ENCODE results near the gene SLMAP.

Gene SLMAP

DNA sequence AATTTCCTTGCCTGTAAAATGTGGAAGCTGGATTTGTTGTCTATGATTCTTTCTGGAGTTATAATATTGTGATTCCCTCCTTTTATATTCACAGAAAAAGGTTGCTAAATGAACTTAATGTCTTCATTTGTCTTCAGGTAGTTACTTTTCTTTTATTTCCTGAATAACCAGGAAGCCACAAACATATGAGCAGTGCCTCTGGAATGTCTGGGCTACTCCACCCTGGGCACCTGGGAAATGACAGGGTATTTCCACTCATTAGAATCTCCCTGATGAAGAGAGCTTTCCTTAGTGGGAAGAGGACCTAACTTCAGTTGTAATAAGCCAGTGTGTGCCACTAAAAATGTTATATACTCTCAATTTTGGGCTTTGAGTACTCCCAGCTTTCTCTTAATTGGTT is 3.8 kb upstream of the SLMAP start:
- DNase-seq = no peak

DNA sequence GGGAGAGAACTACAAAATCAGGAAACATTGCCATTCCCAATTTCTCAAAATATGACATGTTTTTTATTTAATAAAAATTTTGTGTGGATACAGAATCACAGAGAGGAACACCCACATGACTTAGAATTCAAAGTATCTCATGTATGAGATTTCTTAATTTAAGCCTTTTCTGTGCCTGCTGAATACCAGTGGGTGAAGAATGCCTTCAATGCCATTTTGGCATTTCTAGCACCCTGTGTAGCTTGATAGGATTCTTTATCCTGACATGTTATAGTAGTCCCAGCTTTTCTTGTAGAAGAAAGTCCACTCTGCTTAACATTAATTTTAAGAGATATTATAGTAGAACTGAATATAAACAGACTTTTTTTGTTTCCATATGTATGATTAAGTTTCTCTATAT is 3.1 kb upstream of the SLMAP start:
- DNase-seq = no peak

DNA sequence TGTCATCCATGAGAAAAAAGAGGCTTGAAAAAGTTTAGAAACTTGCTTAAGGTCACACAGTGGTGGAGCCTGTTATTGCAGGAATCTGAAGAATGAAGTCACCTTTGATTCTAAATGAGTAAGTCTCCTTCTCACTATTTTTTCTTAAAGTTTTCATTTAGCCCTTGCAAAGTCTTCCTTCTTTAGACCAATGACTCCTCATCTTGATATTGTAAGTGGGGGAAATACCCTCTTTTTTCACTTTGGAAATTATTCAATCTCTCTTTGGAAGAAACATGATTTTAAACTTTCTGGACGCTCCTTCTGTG is 787 bp upstream of the SLMAP start:
- no peak for DNase-seq

DNA sequence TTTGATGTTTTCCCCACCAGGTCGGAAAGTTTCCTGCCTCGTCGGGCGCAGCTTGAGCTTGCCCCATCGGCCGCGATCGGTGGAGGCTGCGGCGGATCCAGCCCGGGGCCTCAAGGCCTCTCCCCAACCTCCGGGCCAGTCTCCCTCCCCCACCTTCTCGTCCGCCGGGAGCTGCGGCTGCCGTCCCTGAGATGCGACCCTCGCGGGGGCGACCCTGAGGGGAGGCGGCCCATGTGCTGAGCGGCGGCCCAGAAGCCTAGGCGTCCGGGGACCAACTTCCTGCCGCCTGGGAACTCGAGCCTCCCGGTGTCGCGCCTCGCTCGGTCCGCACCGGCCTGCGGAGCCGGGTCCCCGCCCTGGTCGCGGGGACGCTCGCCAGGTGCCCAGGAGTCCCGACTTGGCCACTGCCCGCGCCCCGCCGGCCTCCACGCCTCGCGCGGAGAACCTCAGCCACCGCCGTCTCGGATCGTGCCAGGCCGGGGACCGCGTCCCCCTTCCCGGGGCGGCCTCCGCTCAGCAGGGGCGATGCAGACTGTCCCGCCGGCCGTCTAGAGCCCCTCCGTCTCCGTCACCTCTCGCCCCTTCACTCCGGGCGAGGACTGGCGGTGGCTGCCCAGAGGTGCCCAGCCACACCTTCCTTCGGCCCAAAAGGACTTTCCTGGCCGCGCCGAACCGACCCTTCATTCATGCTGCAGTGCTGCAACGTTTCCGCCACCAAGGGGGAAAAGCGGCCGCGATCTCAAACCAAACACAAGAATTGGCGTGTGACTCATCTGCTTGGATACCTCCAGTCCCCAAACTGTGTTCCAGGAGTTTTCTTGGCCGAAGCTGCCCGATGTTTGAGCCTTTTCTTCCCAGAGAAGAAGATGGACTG is 656 bp downstream of the SLMAP start:
- DNase-seq = peak; percentile 46 to 50

DNA sequence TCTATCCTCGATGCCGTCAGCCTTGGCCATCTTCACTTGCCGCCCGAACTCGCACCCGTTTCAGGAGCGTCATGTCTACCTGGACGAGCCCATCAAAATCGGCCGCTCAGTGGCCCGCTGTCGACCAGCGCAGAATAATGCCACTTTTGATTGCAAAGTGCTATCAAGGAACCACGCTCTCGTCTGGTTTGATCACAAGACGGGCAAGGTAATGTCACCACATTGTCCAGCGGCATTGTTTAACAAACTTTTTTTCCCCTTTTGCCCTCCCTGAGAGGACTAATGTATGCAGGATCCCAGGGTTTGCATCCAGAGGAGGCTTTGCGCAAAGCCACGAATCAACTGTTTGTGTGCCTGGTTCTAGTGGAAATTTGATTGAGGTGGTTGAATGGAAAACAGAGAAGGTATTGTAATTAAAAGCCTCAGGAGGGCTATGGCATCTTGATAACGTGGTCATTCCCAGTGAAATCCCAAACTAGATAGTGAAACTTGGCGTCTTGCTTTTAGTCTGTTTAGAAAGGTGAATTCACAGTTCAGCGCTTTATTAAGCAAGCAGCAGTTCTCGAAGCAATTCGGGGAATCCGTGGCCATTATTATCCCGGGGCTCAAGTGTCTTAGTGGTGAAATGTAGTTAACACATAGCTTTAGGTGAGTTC is 1.7 kb downstream of the SLMAP start:
- DNase-seq = no peak

DNA sequence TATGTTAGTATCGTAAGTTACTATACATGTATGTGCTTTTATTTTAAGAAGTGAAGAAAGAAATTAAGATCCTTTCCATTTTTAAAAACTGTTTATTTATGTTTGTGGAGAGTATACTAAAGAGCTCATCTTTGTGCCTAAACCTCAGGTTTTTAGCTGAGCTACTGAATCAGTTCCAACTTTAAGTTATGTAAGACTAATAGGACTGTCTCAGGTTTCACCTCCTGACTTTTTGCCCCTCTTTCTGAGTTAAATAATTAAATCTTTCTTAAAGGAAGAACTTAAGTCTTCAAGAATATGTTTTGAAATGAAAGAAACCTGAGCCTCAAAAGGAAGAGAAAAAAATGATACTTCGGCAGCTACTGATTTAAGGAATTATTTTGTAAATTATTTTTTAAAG is 2.6 kb downstream of the SLMAP start:
- no peak for DNase-seq

DNA sequence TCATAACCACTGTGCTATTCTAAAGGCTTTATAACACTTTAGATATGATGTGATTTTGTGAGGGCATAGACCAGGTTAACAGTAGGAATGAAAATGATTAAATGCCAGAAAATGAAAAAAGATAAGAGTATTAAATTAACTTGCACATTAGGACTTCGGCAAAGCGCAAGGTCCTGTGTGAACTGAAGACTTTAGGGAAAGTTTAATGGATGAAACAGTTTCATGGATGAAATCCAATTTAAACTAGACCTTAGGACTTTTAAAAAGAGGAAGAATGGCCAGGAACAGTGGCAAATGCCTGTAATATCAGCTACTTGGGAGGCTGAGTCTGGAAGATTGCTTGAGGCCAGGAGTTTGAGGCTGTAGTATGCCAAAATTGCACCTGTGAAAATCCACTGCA is 8.7 kb downstream of the SLMAP start:
- no peak for DNase-seq

DNA sequence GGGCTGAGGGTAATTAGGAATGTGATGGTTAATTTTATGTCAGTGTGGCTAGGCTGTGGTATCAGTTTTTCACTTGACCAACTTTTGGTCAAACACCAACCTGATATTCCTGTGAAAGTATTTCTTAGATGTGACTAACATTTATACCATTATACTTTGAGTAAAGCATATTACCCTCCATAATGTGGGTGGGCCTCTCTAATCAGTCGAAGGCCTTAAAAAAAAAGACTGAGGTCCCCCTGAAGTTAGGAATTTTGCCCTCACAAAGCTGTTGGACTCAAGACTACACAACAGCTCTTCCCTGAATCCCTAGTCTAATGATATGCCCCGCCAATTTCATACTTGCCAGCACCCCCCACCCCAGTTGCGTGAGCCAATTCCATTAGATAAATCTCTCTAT is 12.5 kb downstream of the SLMAP start:
- DNase-seq = no peak

DNA sequence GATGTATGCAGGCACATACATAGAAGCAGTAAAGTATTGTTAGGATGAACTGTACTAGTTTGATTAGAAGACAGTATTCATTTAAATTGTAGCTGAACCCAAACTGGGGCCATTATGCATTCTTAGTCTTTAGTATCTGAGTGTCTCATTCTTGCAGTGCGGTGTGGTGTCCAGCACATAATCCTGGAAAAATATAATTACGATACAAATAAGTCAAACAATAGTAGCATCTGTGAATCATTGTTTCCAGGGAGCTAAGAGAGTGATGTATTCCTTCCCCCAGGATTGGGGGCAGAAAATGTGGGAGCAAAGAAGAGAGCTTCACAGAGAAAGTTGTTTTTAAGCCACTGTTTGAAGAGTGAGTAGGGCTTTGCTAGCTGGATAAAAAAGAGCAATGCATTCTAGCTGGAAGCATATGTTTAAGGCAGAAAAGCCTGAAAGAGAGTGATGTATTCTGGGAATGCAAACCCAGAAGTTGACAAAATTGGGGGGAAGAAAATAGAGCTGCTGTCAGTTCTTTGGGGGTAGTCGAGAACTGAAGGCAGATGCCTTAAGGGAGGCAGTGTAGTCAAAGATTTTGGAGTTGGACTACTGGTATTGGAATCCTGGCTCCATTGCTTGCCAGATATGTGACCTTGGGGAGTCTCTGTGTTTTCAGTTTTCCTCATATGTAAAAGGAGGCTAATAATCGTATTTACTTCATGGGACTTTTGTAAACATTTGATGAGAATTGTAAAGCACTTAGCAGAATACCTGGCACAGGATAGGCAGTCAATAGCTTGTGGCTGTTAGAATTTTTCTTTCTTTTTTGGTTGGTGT is 14.1 kb downstream of the SLMAP start:
- no peak for DNase-seq

GRCh38 chr3:57772251-57772650 is 16.1 kb downstream of the SLMAP start:
- no peak for DNase-seq

DNA sequence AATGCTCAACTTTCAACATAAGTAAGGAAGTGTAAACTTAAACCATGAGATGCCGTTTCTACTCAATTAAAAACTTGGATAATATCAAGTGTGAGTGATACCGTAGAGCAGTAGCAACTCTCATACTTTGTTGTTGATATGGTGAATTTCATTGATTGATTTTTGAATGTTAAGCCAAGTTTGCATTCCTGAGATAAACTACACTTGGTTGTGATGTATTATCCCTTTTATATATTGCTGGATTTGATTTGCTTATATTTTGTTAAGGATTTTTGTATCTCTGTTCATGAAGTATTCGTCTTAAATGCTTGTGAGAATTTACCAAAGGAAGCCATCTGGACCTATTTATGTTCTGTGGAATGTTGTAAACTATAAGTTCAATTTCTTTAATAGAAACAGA is 21.7 kb downstream of the SLMAP start:
- DNase-seq = no peak

DNA sequence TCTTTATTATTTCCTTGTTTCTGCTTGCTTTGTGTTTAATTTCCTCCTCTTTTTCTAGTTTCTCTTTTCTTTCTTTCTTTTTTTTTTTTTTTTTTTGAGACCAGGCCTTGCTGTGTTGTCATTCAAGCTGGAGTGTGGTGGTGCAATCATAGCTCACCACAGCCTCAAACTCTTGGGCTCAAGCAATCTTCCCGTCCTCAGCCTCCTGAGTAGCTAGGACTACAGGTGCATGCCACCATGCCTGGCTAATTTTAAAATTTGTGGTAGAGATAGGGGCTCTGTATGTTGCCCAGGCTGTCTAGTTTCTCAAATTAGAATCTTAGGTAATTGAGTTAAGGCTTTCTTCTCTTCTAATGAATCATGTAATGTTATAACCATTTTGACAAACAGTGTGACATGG is 22.4 kb downstream of the SLMAP start:
- no peak for DNase-seq

DNA sequence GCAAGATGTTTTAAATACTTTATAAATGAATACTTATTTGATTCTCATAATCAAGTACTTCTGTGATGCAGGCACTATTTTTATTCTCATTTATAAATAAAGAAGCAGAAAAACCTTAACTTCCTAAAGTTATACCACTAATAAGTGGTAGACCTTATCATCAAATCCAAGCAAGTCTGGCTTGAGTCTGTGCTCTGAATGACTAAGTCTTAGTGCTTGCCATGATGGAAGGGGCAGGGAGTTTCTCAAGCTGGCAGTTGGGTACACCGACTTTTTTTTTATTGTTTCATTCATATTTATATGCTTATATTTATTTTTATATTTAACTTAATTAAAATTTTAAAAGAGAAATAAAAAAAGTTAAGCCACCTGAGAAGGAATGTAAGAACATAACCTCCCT is 23.6 kb downstream of the SLMAP start:
- no peak for DNase-seq

GRCh38 chr3:57783186-57784088 is 27.3 kb downstream of the SLMAP start:
- DNase-seq = no peak

- DNase-seq = no peak
Observed at GRCh38 chr3:57784089-57784735, 28.1 kb downstream of the SLMAP start.

DNA sequence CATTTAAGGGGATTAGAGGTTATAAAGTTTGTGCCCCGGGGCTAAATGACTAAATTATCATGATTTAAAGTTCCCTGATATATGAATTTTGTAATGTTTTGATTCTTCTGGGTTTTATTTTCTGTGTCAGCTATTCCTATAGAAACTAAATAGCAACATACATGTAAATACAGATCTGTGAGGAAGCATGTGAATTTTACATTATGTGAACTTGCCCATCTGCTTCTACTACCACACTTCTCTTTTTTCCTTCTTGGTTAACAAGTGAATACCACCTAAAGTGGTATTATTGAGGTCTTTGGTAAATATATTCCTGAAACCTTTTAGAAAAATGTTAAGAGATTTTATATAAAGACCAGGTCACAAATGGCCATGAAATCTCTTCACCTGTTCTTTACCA is 29.3 kb downstream of the SLMAP start:
- DNase-seq = no peak

DNA sequence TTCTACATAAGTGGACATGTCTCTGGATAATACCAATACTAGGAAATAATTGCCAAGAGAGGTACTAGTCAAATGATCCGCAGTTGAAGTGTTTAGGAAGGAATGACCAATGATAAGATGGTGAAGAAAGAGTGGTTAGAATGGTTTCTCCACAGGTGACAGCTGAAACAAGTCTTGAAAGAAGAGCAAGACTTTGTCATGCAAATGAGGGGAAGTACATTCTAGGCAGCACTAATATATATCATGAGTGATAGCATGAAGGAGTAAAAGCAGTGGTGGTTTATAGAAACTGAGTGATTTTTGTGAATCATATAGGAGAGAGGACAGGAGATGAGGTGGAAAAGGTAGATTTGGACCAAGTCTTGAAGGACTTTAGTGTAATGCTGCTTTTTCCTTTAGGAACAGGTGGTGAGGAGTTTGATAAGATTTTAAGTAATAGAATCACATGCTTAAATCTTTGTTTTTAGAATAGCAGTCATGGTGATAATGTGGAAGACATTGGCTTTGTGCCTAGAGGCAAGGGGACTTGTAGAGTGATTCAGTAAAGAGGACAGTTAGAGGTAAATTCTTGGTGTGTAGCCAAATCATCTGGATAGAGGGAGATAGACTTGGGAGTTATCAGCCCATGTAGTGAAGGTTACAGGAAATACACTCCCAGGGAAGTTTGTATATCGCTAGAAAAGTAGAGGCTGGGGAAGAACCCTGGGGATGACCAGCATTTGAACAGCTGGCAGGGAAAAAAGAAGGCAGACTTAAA is 31.9 kb downstream of the SLMAP start:
- no peak for DNase-seq

GRCh38 chr3:57788624-57789018 is 32.5 kb downstream of the SLMAP start:
- DNase-seq = no peak

- DNase-seq = no peak
Observed at GRCh38 chr3:57791245-57791644, 35.1 kb downstream of the SLMAP start.

DNA sequence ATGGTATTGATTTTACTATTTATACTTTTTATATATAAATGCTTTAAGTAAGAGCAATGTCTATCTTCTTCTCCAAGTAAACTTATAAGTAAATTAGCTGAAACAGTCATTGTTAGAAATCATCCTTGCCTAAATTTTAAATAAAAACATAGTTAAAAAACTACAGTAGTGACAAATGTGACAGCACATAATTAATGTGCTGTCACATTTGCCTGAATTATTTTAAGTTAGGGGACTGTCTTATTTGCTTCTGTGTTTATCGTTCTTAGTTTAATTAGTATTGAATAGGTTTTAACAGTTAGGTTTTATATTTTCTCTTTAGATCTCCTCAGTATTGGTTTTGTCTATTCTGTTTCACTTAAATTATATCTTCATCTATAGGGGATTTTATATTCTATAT is 36.1 kb downstream of the SLMAP start:
- no peak for DNase-seq

DNA sequence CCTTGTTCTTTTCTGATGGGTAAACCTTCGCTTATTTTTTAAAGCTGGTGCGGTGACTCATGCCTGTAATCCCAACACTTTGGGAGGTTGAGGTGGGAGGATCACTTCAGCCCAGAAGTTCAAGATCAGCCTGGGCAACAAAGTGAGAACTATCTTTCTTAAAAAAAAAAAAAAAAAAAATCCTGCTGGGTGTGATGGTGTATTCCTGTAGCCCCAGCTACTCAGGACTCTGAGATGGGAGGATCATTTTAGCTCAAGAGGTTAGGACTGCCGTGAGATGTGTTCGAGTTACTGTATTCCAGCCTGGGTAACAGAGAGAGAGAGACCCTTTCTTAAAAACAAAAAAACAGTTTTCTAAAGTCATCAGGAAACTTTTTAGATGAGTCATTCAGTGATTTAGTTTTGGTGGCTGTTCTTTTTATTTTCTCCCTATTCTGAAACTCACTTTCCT is 37.7 kb downstream of the SLMAP start:
- no peak for DNase-seq

All from activated CD4-positive, alpha-beta T cell treated with anti-CD3 and anti-CD28 coated beads, Interleukin-2, amount 50 U/mL, for 48 hours (primary cell).